ENCODE results near the gene NTM. TPM values are rescaled to one million over a fixed set of nuclear protein-coding genes. Genes with fewer than 3 reads are reported as not detected.

The NTM gene
- total RNA-seq, 1 experiment from 2014 or later = not detected

DNA sequence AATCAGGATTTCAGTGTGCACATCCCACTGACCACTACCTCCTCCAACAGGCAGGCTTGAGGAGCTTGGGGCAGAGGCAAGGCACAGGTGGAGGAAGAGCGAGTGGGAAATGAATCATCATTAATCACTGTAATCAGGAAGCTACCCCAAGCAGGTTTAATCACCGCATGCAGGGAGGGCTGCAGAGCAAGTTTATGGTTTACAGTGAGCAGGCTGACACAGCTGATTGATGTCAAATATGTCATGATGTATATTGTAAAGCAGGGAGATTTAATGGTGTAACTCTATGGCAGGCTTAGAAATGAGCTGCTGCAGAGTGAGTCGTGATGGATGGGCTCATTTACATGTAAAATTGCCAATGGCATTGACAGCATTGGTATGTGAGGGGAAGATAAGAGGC lies 441.0 kb downstream of the NTM start:
- no peak overlapping the region for H3K9ac ChIP-seq (ENCODE audit: low read length)
- POLR2A ChIA-PET = no interaction called here
- no peak for TF ChIP-seq EGR1 (IDR thresholded peaks at IDR 0.05; ENCODE audit: low read depth)
- TF ChIP-seq, protein P1, sequence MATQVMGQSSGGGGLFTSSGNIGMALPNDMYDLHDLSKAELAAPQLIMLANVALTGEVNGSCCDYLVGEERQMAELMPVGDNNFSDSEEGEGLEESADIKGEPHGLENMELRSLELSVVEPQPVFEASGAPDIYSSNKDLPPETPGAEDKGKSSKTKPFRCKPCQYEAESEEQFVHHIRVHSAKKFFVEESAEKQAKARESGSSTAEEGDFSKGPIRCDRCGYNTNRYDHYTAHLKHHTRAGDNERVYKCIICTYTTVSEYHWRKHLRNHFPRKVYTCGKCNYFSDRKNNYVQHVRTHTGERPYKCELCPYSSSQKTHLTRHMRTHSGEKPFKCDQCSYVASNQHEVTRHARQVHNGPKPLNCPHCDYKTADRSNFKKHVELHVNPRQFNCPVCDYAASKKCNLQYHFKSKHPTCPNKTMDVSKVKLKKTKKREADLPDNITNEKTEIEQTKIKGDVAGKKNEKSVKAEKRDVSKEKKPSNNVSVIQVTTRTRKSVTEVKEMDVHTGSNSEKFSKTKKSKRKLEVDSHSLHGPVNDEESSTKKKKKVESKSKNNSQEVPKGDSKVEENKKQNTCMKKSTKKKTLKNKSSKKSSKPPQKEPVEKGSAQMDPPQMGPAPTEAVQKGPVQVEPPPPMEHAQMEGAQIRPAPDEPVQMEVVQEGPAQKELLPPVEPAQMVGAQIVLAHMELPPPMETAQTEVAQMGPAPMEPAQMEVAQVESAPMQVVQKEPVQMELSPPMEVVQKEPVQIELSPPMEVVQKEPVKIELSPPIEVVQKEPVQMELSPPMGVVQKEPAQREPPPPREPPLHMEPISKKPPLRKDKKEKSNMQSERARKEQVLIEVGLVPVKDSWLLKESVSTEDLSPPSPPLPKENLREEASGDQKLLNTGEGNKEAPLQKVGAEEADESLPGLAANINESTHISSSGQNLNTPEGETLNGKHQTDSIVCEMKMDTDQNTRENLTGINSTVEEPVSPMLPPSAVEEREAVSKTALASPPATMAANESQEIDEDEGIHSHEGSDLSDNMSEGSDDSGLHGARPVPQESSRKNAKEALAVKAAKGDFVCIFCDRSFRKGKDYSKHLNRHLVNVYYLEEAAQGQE (IDR thresholded peaks at IDR 0.05; ENCODE audit: low read depth) = no peak
- no peak for TF ChIP-seq ZFX (IDR thresholded peaks at IDR 0.05)
- TF ChIP-seq EZH2 (IDR thresholded peaks at IDR 0.05) = no peak
- TF ChIP-seq TCF7L2 (IDR thresholded peaks at IDR 0.05; ENCODE audit: borderline replicate concordance, extremely low read depth, insufficient read depth, insufficient read length) = no peak
- TF ChIP-seq, protein P2, sequence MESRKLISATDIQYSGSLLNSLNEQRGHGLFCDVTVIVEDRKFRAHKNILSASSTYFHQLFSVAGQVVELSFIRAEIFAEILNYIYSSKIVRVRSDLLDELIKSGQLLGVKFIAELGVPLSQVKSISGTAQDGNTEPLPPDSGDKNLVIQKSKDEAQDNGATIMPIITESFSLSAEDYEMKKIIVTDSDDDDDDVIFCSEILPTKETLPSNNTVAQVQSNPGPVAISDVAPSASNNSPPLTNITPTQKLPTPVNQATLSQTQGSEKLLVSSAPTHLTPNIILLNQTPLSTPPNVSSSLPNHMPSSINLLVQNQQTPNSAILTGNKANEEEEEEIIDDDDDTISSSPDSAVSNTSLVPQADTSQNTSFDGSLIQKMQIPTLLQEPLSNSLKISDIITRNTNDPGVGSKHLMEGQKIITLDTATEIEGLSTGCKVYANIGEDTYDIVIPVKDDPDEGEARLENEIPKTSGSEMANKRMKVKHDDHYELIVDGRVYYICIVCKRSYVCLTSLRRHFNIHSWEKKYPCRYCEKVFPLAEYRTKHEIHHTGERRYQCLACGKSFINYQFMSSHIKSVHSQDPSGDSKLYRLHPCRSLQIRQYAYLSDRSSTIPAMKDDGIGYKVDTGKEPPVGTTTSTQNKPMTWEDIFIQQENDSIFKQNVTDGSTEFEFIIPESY (IDR thresholded peaks at IDR 0.05; ENCODE audit: extremely low read depth, insufficient replicate concordance, low read length) = no peak
- no peak for TF ChIP-seq RAD21 (IDR thresholded peaks at IDR 0.05; ENCODE audit: low read depth)
- no peak for TF ChIP-seq POLR2A (IDR thresholded peaks at IDR 0.05; ENCODE audit: borderline replicate concordance, extremely low read depth, insufficient read depth, insufficient read length)
- TF ChIP-seq POLR2AphosphoS5 (IDR thresholded peaks at IDR 0.05; ENCODE audit: low read depth, low read length) = no peak
- TF ChIP-seq SRF (IDR thresholded peaks at IDR 0.05; ENCODE audit: low read depth) = no peak
- H4K20me1 ChIP-seq (ENCODE audit: insufficient read depth) = no peaks in the 10 kb centered on the region
- ATAC-seq (no peak), DNase-seq (ENCODE audit: low read depth, low spot score) (no peak)
- H3K9me2 ChIP-seq (ENCODE audit: insufficient read depth) = no peaks in the 10 kb centered on the region
- no peaks in the 10 kb centered on the region for H3K36me3 ChIP-seq (ENCODE audit: control insufficient read depth in 1 of 2, insufficient read depth in 2 of 2, low read length in 2 of 2)
- H3K4me3 ChIP-seq (replicated peaks in 1 of 2; ENCODE audit: low read depth in 1 of 2, low read length in 2 of 2) = no peak overlapping the region
- no peak overlapping the region for H3K4me2 ChIP-seq (ENCODE audit: low read length)
- H3K79me2 ChIP-seq (ENCODE audit: insufficient read depth, low read length) = no peaks in the 10 kb centered on the region
- CTCF ChIA-PET = no interaction called here
- intact Hi-C loops (cut with micrococcal nuclease) = no loop called here
- no peaks in the 10 kb centered on the region for H3K4me1 ChIP-seq (ENCODE audit: control insufficient read depth in 1 of 2, insufficient read depth in 2 of 2, low read length in 2 of 2)
- peaks cover 4 to 16% of the 10 kb centered on the region in 2 experiments; a peak in 1 of 4 replicates for H3K9me3 ChIP-seq (ENCODE audit: control insufficient read depth in 1 of 2, insufficient read depth in 1 of 2, low read depth in 1 of 2, low read length in 2 of 2)
- no peak overlapping the region for H2AFZ ChIP-seq (ENCODE audit: low read depth, low read length, poor library complexity, severe bottlenecking)
- RAD21 ChIA-PET (ENCODE audit: low non-redundant PET in 1 of 2, low total read pairs in 2 of 2, uncharacterized antibody in 2 of 2, unreplicated experiment in 2 of 2) = no interaction called here
- no peak overlapping the region for H3K27ac ChIP-seq (ENCODE audit: low read depth, low read length)
- no TSS peak for BruUV-seq (replicated peaks)
- H3K27me3 ChIP-seq (ENCODE audit: insufficient read depth, low read length) = no peaks in the 10 kb centered on the region

Data from HCT116 (cell line).